ENCODE data around the gene PPFIA3.
"Not testable (repeated sequence)": the region's sequence is repeated elsewhere in the genome, so short reads cannot be mapped to it uniquely, and the experiment has no call there.

DNA sequence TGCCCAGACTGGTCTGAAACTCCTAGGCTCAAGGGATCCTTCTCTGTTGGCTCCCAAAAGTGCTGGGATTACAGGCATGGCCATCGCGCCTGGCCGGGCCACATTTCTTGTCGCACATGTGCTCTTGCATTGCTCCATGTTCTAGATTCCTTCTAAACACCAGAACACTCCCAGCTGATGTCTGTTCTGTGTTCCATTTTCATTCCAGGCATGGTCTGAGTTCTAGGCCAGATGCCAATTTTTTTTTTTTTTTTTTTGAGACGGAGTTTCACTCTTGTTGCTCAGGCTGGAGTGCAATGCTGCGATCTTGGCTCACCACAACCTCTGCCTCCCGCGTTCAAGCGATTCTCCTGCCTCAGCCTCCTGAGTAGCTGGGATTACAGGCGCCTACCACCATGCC lies 2.5 kb downstream of the PPFIA3 start:
- not testable (repeated sequence) for TF ChIP-seq CTCF (conservative IDR thresholded peaks at IDR 0.05); EZH2 (IDR thresholded peaks at IDR 0.05; ENCODE audit: low read depth)
